Measurements from ENCODE around the gene HAGH. TPM values are rescaled to one million over a fixed set of nuclear protein-coding genes. Genes with fewer than 3 reads are reported as not detected.
"Not testable (repeated sequence)": the region's sequence is repeated elsewhere in the genome, so short reads cannot be mapped to it uniquely, and the experiment has no call there.

The HAGH gene
- total RNA-seq, 1 donor from 2014 or later = 57.0 TPM

DNA sequence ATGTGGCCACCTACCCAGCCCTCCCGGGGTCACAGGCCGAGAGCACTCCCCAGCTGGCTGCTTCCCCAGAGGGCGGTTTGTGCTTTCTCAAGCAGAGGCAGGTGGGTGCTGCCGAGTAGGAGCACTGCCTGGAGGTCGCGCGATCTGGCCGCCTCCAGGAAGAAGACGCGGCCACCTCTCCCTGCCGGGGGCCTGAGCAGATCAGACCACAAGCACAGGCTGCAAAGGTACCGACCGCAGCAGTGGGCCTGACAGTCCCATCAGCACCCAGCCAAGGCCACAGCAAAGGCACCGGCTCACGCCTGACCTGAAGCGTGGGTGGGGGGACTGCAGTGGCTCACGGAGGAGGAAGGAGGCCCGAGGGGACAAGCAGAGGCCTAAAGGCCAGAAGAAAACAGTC lies 17.9 kb downstream of the HAGH start:
- Mint-ChIP-seq H3K27ac (ENCODE audit: unreplicated experiment) (no peak overlapping the region), H3K27me3 (ENCODE audit: unreplicated experiment) (no peaks in the 10 kb centered on the region), H3K36me3 (ENCODE audit: unreplicated experiment) (peaks cover 14% of the 10 kb centered on the region), H3K4me3 (ENCODE audit: unreplicated experiment) (no peak overlapping the region), H3K4me1 (ENCODE audit: unreplicated experiment) (peaks cover 10% of the 10 kb centered on the region), H3K9me3 (ENCODE audit: unreplicated experiment) (no peaks in the 10 kb centered on the region)
- TF ChIP-seq, protein P1, sequence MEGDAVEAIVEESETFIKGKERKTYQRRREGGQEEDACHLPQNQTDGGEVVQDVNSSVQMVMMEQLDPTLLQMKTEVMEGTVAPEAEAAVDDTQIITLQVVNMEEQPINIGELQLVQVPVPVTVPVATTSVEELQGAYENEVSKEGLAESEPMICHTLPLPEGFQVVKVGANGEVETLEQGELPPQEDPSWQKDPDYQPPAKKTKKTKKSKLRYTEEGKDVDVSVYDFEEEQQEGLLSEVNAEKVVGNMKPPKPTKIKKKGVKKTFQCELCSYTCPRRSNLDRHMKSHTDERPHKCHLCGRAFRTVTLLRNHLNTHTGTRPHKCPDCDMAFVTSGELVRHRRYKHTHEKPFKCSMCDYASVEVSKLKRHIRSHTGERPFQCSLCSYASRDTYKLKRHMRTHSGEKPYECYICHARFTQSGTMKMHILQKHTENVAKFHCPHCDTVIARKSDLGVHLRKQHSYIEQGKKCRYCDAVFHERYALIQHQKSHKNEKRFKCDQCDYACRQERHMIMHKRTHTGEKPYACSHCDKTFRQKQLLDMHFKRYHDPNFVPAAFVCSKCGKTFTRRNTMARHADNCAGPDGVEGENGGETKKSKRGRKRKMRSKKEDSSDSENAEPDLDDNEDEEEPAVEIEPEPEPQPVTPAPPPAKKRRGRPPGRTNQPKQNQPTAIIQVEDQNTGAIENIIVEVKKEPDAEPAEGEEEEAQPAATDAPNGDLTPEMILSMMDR (IDR thresholded peaks at IDR 0.05) = no peak
- no peak for DNase-seq (ENCODE audit: extremely low spot score, unreplicated experiment)

DNA sequence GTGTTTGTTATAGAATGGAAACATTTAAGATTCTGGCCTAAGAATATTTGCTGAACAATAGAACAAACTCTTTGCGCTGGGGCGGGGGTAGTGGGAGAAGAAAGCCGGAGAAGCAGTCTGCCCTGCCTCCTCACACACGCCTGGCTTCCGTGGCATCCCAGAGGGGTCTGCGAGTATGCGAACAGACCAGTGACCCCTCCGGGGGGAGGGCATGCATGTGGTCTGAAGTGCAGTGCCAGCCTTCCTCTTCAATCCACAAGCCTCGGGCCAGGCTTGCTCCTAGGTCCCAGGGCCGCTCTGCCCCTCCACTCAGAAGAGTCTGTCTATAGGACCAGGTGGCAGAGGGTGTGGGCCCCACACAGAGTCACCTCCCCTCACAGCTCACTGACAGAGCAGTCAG lies 19.0 kb downstream of the HAGH start:
- no peak overlapping the region for H3K27ac Mint-ChIP-seq (ENCODE audit: unreplicated experiment)
- H3K9me3 Mint-ChIP-seq (ENCODE audit: unreplicated experiment) = no peaks in the 10 kb centered on the region
- DNase-seq (ENCODE audit: extremely low spot score, unreplicated experiment) = no peak
- H3K4me3 Mint-ChIP-seq (ENCODE audit: unreplicated experiment) = no peak overlapping the region
- H3K27me3 Mint-ChIP-seq (ENCODE audit: unreplicated experiment) = no peaks in the 10 kb centered on the region
- H3K4me1 Mint-ChIP-seq (ENCODE audit: unreplicated experiment) = peaks cover 4% of the 10 kb centered on the region
- H3K36me3 Mint-ChIP-seq (ENCODE audit: unreplicated experiment) = peaks cover 11% of the 10 kb centered on the region
- TF ChIP-seq, protein P1 (IDR thresholded peaks at IDR 0.05) = no peak

DNA sequence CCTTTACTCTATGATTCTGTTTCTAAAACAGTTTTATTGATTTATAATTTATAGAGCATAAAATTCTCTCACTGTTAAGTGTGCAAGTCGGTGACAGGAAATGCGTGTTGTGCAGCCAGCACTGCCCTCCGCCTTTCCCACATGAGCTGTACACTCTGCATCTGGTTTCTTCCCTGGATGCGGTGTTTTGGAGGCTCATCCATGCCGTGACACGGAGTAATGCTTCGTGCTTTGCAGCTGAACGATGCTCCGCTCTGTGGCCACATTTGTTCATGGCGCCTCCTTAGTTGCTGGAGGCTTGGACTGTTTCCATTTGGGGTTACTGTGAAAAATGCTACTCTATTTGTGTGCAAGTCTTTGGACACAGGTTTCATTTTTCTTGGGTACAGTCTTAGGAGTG lies 25.9 kb downstream of the HAGH start:
- TF ChIP-seq, protein P1 (IDR thresholded peaks at IDR 0.05) = no peak
- DNase-seq (ENCODE audit: extremely low spot score, unreplicated experiment) = no peak
- H3K4me3 Mint-ChIP-seq (ENCODE audit: unreplicated experiment) = no peak overlapping the region
- H3K4me1 Mint-ChIP-seq (ENCODE audit: unreplicated experiment) = no peaks in the 10 kb centered on the region
- H3K9me3 Mint-ChIP-seq (ENCODE audit: unreplicated experiment) = peaks cover 4% of the 10 kb centered on the region
- H3K27me3 Mint-ChIP-seq (ENCODE audit: unreplicated experiment) = no peaks in the 10 kb centered on the region
- no peak overlapping the region for H3K27ac Mint-ChIP-seq (ENCODE audit: unreplicated experiment)
- peaks cover 4% of the 10 kb centered on the region for H3K36me3 Mint-ChIP-seq (ENCODE audit: unreplicated experiment)

DNA sequence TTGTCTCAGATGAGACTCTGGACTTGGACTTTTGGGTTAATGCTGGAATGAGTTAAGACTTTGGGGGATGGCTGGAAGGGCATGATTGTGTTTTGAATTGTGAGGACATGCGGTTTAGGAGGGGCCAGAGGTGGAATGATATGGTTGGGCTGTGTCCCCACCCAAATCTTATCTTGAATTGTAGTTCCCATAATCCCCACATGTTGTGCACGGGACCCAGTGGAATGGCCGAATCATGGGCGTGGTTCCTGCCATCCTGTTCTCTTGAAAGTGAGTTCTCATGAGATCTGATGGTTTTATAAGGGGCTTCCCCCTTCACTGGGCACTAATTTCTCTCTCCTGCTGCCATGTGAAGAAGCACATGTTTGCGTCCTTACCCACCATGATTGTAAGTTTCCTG lies 27.4 kb downstream of the HAGH start:
- not testable (repeated sequence) for H3K9me3 Mint-ChIP-seq (ENCODE audit: unreplicated experiment); H3K4me1 Mint-ChIP-seq (ENCODE audit: unreplicated experiment); H3K36me3 Mint-ChIP-seq (ENCODE audit: unreplicated experiment); H3K27me3 Mint-ChIP-seq (ENCODE audit: unreplicated experiment); H3K27ac Mint-ChIP-seq (ENCODE audit: unreplicated experiment); DNase-seq (ENCODE audit: extremely low spot score, unreplicated experiment); H3K4me3 Mint-ChIP-seq (ENCODE audit: unreplicated experiment)

DNA sequence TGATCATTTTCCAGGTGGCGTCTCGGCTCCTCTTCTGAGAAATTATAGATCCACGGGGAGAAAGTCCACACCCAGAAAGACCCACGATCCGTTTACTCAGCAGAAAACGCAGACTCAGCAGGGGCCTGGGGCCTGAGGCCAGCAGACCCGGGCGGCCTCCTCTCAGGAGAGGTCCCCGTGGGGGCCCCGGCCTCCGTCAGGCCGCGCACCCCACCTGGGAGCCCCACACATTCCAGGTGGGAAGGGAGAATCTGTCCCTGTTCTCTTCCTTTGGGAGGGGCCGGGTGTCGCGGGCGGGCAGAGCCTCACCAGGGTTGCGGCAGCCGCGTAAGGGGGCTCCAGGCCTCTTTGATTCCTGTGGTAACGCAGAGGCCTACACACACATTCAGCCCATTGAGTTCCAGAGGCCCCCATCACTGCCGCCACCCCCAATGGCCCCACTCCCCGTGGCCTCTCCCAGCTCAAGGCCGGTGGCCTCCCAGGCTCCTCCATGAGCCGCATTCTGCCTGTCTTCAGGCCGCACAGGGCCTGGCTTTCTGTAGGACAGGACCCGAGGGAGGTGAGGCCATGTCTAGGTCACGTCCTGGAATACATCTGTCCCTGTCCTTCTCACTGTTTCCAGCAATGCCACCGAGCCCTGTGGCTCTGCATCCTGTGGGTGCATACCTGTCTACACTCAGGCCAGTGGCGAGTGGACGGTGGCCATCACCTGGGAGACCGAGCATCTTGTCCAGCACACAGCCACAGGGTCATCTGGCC lies 31.5 kb downstream of the HAGH start:
- DNase-seq (ENCODE audit: extremely low spot score, unreplicated experiment) = no peak
- no peak overlapping the region for H3K27ac Mint-ChIP-seq (ENCODE audit: unreplicated experiment)
- peaks cover 4% of the 10 kb centered on the region for H3K36me3 Mint-ChIP-seq (ENCODE audit: unreplicated experiment)
- peaks cover 4% of the 10 kb centered on the region for H3K9me3 Mint-ChIP-seq (ENCODE audit: unreplicated experiment)
- no peaks in the 10 kb centered on the region for H3K27me3 Mint-ChIP-seq (ENCODE audit: unreplicated experiment)
- H3K4me1 Mint-ChIP-seq (ENCODE audit: unreplicated experiment) = no peaks in the 10 kb centered on the region
- TF ChIP-seq, protein P1 (IDR thresholded peaks at IDR 0.05) = no peak
- no peak overlapping the region for H3K4me3 Mint-ChIP-seq (ENCODE audit: unreplicated experiment)
